Endodermal cell (in vitro differentiated cells): Measurements from ENCODE around the gene SIM1. TPM values are rescaled to one million over a fixed set of nuclear protein-coding genes. Genes with fewer than 3 reads are reported as not detected.

ENCODE experiments used
- DNase-seq: peaks from one replicate; pipeline ENCODE4 v3.0.0-alpha.2; 2017
- H3K27ac ChIP-seq: 2 replicates; pipeline ENCODE4 v1.5.1; 2013; ENCODE audit warnings: mild to moderate bottlenecking, low read depth, low read length, moderate library complexity
- H3K27me3 ChIP-seq: 2 replicates; pipeline ENCODE4 v1.6.1; 2013; ENCODE audit warnings: mild to moderate bottlenecking, low read length, moderate library complexity; ENCODE audit not compliant: insufficient read depth, control insufficient read depth, poor library complexity, severe bottlenecking
- H3K36me3 ChIP-seq: 2 replicates; pipeline ENCODE4 v1.7.0; 2013; ENCODE audit warnings: mild to moderate bottlenecking, low read length, moderate library complexity; ENCODE audit not compliant: control insufficient read depth, insufficient read depth
- H3K4me1 ChIP-seq: one replicate; pipeline ENCODE4 v1.7.0; 2013; ENCODE audit warnings: low read length; ENCODE audit not compliant: control insufficient read depth, insufficient read depth
- H3K4me3 ChIP-seq: 2 replicates; pipeline ENCODE4 v1.5.1; 2013; ENCODE audit warnings: mild to moderate bottlenecking, low read length, moderate library complexity
- H3K9ac ChIP-seq: 2 replicates; pipeline ENCODE4 v1.6.1; 2013; ENCODE audit warnings: mild to moderate bottlenecking, low read length, moderate library complexity; ENCODE audit not compliant: poor library complexity, severe bottlenecking; ENCODE audit errors: extremely low read depth
- H3K9me3 ChIP-seq: 2 replicates; pipeline ENCODE4 v1.6.1; 2013; ENCODE audit warnings: mild to moderate bottlenecking, low read length, moderate library complexity; ENCODE audit not compliant: control insufficient read depth
- H3K27ac Mint-ChIP-seq: 2 replicates; pipeline ENCODE4 v1.8.0; 2020; ENCODE audit warnings: mixed read lengths
- H3K27me3 Mint-ChIP-seq: 2 replicates; pipeline ENCODE4 v1.8.0; 2021; ENCODE audit warnings: mild to moderate bottlenecking, mixed read lengths; ENCODE audit not compliant: insufficient read depth
- H3K36me3 Mint-ChIP-seq: 2 replicates; pipeline ENCODE4 v1.8.0; 2020; ENCODE audit warnings: low read depth, mixed read lengths
- H3K4me1 Mint-ChIP-seq: 2 replicates; pipeline ENCODE4 v1.8.0; 2020; ENCODE audit warnings: mixed read lengths
- H3K4me3 Mint-ChIP-seq: 2 replicates; pipeline ENCODE4 v1.8.0; 2020; ENCODE audit warnings: mild to moderate bottlenecking, moderate library complexity, mixed read lengths
- H3K9me3 Mint-ChIP-seq: 2 replicates; pipeline ENCODE4 v1.8.0; 2020; ENCODE audit warnings: mild to moderate bottlenecking, mixed read lengths
- WGBS, 2 experiments: methylation state at CpG; one replicate each; pipeline versions ENCODE4 v1.1.5 to v1.1.7; 2013; ENCODE audit warnings: missing lambda C conversion rate in 2 of 2, mixed read lengths in 1 of 2; ENCODE audit not compliant: insufficient coverage in 1 of 2, insufficient read length in 1 of 2; 5-methylcytosine and 5-hydroxymethylcytosine counted together
- total RNA-seq, 2 donors: library from RNA; stranded (reverse); fragmentation: NEBNext Ultra II Directional in 1 of 2; extraction: Animal tissue kit (Norgen Biotek cat#: 25700) in 1 of 2; gene quantifications; 2 replicates in 1 of 2; 3 replicates in 1 of 2; pipeline ENCODE4 v1.2.1, GENCODE V29; 2021
- TF ChIP-seq, protein P1 (sequence below): fragments of 200-600 bp; sonication (generic); conservative IDR thresholded peaks from 2 replicates; pipeline ENCODE4 v1.5.0; 2021; ENCODE audit warnings: antibody characterized with exemption, mild to moderate bottlenecking

SIM1 gene
- total RNA-seq, 2 donors from 2014 or later: 0.07 to 0.31 TPM

DNA sequence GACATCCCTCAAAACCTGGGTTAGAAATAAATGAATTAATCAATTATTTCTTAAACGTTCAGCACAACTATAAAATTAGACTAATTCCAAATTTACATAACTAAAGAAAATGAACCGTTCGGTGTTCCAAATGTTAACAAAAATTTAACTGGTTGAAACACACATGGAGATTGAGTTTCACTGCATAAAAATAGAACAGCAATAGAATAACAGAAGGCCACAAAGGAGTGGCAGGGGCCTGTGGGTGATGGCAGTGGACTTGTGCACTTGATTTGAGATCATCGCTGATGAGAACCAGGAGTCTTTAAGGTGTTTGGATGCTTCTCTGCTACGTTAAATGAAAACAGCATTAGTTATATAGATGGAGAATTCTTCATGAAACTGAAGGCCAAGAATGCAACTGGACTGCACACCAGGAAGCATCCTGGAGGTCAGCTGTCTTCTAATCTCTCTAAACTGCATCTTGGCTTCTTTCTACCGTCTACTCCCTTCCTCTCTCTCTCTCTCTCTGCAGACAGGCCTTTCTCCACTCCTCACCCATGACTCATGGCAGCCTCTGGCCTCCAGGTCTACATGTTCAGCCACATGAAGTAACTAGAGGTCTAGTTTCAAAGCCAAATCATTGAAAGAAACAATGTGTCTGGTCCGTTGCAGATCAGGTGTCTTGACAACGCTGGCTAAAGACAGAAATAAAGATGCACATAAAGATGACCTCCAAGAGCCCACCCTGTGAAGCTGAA lies 111.3 kb downstream of the SIM1 start:
- peaks cover 13% of the 10 kb centered on the region for H3K9me3 Mint-ChIP-seq
- Histone ChIP-seq H3K9ac (no peak overlapping the region), H3K9me3 (peaks cover 8% of the 10 kb centered on the region), H3K4me1 (peaks cover 2% of the 10 kb centered on the region), H3K27me3 (no peaks in the 10 kb centered on the region), H3K27ac (no peak overlapping the region), H3K36me3 (no peaks in the 10 kb centered on the region), H3K4me3 (no peak overlapping the region)
- H3K4me3 Mint-ChIP-seq: no peak overlapping the region
- no peak for DNase-seq
- H3K27ac Mint-ChIP-seq: no peak overlapping the region
- H3K27me3 Mint-ChIP-seq: no peaks in the 10 kb centered on the region
- H3K4me1 Mint-ChIP-seq: peaks cover 12% of the 10 kb centered on the region
- peaks cover 1% of the 10 kb centered on the region for H3K36me3 Mint-ChIP-seq
- TF ChIP-seq, protein P1, sequence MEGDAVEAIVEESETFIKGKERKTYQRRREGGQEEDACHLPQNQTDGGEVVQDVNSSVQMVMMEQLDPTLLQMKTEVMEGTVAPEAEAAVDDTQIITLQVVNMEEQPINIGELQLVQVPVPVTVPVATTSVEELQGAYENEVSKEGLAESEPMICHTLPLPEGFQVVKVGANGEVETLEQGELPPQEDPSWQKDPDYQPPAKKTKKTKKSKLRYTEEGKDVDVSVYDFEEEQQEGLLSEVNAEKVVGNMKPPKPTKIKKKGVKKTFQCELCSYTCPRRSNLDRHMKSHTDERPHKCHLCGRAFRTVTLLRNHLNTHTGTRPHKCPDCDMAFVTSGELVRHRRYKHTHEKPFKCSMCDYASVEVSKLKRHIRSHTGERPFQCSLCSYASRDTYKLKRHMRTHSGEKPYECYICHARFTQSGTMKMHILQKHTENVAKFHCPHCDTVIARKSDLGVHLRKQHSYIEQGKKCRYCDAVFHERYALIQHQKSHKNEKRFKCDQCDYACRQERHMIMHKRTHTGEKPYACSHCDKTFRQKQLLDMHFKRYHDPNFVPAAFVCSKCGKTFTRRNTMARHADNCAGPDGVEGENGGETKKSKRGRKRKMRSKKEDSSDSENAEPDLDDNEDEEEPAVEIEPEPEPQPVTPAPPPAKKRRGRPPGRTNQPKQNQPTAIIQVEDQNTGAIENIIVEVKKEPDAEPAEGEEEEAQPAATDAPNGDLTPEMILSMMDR: no peak
- 91 to 97% methylated on average over 4 to 8 of the region's 8 CpGs for WGBS, 2 experiments

DNA sequence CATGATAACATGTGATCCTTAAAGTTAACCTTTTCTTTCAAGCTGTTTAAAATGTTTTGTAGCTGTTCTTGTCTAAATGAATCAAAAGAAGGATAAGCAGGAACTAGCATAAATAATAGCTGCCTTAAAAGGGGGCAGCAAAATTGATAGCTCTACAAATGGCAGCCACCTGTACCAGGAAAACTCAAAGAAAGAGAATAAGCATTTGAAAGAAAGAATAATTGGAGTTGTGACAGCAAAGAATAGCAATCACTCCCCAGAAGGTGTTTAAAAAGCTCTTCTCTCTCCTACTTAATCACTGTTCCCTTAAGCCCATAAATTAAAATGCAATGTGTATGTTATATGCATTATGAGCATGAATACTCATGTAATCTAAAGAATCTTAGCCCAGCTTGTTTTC lies 114.6 kb downstream of the SIM1 start:
- H3K9me3 ChIP-seq: peaks cover 8% of the 10 kb centered on the region
- TF ChIP-seq, protein P1: no peak
- no peaks in the 10 kb centered on the region for H3K27me3 ChIP-seq
- peaks cover 27% of the 10 kb centered on the region for H3K4me1 Mint-ChIP-seq
- H3K27me3 Mint-ChIP-seq: no peaks in the 10 kb centered on the region
- peaks cover 11% of the 10 kb centered on the region for H3K9me3 Mint-ChIP-seq
- H3K4me1 ChIP-seq: peaks cover 15% of the 10 kb centered on the region
- H3K27ac Mint-ChIP-seq: no peak overlapping the region
- peaks cover 1% of the 10 kb centered on the region for H3K36me3 Mint-ChIP-seq
- H3K4me3 ChIP-seq: no peak overlapping the region
- H3K9ac ChIP-seq: no peak overlapping the region
- H3K4me3 Mint-ChIP-seq: no peak overlapping the region
- no peaks in the 10 kb centered on the region for H3K36me3 ChIP-seq
- H3K27ac ChIP-seq: no peak overlapping the region
- no peak for DNase-seq

DNA sequence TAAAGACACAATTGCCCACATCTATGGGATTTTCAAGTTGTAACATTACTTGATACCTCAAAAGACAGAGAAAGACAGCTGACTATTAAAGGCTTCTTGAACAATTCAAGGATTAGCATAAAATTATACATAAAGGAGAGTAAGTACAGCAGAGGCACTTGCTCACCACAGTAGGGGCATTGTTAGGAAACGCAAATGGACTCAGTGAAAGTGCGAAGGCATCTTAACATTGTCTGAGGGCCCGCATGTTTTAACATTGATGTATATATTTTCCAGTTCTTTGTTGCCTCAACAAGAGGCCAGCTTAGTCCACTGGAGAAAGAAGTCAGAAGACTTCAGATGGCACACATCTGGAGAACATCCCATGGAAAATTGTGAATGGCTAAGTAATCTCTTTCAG lies 115.4 kb downstream of the SIM1 start:
- H3K9me3 ChIP-seq: peaks cover 8% of the 10 kb centered on the region
- no peak overlapping the region for H3K4me3 ChIP-seq
- Mint-ChIP-seq H3K4me1 (peaks cover 27% of the 10 kb centered on the region), H3K9me3 (peaks cover 8% of the 10 kb centered on the region), H3K36me3 (peaks cover 1% of the 10 kb centered on the region), H3K27me3 (no peaks in the 10 kb centered on the region), H3K4me3 (no peak overlapping the region), H3K27ac (no peak overlapping the region)
- 95 to 100% methylated on average over 3 of the region's 3 CpGs for WGBS, 2 experiments
- H3K27ac ChIP-seq: no peak overlapping the region
- peaks cover 18% of the 10 kb centered on the region for H3K4me1 ChIP-seq
- H3K9ac ChIP-seq: no peak overlapping the region
- DNase-seq: no peak
- H3K36me3 ChIP-seq: no peaks in the 10 kb centered on the region
- TF ChIP-seq, protein P1: no peak
- H3K27me3 ChIP-seq: no peaks in the 10 kb centered on the region
